ENCODE data around the gene ASPSCR1. TPM values are rescaled to one million over a fixed set of nuclear protein-coding genes. Genes with fewer than 3 reads are reported as not detected.

Gene ASPSCR1
- total and polyA plus RNA-seq, 9 donors: 22.5 to 35.9 (median 27.5) TPM

- H3K36me3 ChIP-seq (ENCODE audit: control insufficient read depth, insufficient read depth, low read length): peaks cover 73% of the 10 kb centered on the region
- H3K9me3 ChIP-seq (replicated peaks; ENCODE audit: control insufficient read depth, low read depth, low read length): no peaks in the 10 kb centered on the region
- 93% methylated on average over 25 of the region's 28 CpGs for WGBS (ENCODE audit: insufficient coverage)
- DNase-seq: no peak
- no peak overlapping the region for H3K27ac ChIP-seq (ENCODE audit: low read length)
- no peak overlapping the region for H3K4me3 ChIP-seq (ENCODE audit: low read length)
- no peaks in the 10 kb centered on the region for H3K27me3 ChIP-seq (ENCODE audit: control insufficient read depth, insufficient read depth, low read length)
- peaks cover 25% of the 10 kb centered on the region for H3K4me1 ChIP-seq (ENCODE audit: control insufficient read depth, insufficient read depth, low read length)
Observed at GRCh38 chr17:82053556-82054263, 76.3 kb downstream of the ASPSCR1 start.

GRCh38 chr17:82054351-82055022 is 77.1 kb downstream of the ASPSCR1 start:
- H3K27ac ChIP-seq (ENCODE audit: low read length): no peak overlapping the region
- no peaks in the 10 kb centered on the region for H3K9me3 ChIP-seq (replicated peaks; ENCODE audit: control insufficient read depth, low read depth, low read length)
- H3K27me3 ChIP-seq (ENCODE audit: control insufficient read depth, insufficient read depth, low read length): no peaks in the 10 kb centered on the region
- DNase-seq: no peak
- H3K4me3 ChIP-seq (ENCODE audit: low read length): no peak overlapping the region
- H3K4me1 ChIP-seq (ENCODE audit: control insufficient read depth, insufficient read depth, low read length): peaks cover 25% of the 10 kb centered on the region
- peaks cover 71% of the 10 kb centered on the region for H3K36me3 ChIP-seq (ENCODE audit: control insufficient read depth, insufficient read depth, low read length)
- WGBS (ENCODE audit: insufficient coverage): 90% methylated on average over 31 of the region's 38 CpGs

- no peak overlapping the region for H3K27ac ChIP-seq (ENCODE audit: low read length)
- H3K36me3 ChIP-seq (ENCODE audit: control insufficient read depth, insufficient read depth, low read length): peaks cover 71% of the 10 kb centered on the region
- WGBS (ENCODE audit: insufficient coverage): 83% methylated on average over 16 of the region's 26 CpGs
- H3K9me3 ChIP-seq (replicated peaks; ENCODE audit: control insufficient read depth, low read depth, low read length): no peaks in the 10 kb centered on the region
- no peak for DNase-seq
- peaks cover 22% of the 10 kb centered on the region for H3K4me1 ChIP-seq (ENCODE audit: control insufficient read depth, insufficient read depth, low read length)
- H3K4me3 ChIP-seq (ENCODE audit: low read length): no peak overlapping the region
- no peaks in the 10 kb centered on the region for H3K27me3 ChIP-seq (ENCODE audit: control insufficient read depth, insufficient read depth, low read length)
Observed at GRCh38 chr17:82055023-82055964, 77.9 kb downstream of the ASPSCR1 start.

- no peak overlapping the region for H3K4me3 ChIP-seq (ENCODE audit: low read length)
- H3K27me3 ChIP-seq (ENCODE audit: control insufficient read depth, insufficient read depth, low read length): no peaks in the 10 kb centered on the region
- H3K36me3 ChIP-seq (ENCODE audit: control insufficient read depth, insufficient read depth, low read length): peaks cover 76% of the 10 kb centered on the region
- WGBS (ENCODE audit: insufficient coverage): 91% methylated on average over 21 of the region's 28 CpGs
- no peaks in the 10 kb centered on the region for H3K9me3 ChIP-seq (replicated peaks; ENCODE audit: control insufficient read depth, low read depth, low read length)
- DNase-seq: no peak
- H3K4me1 ChIP-seq (ENCODE audit: control insufficient read depth, insufficient read depth, low read length): peaks cover 14% of the 10 kb centered on the region
- H3K27ac ChIP-seq (ENCODE audit: low read length): no peak overlapping the region
Observed at GRCh38 chr17:82055965-82056728, 78.7 kb downstream of the ASPSCR1 start.

GRCh38 chr17:82056729-82057621 is 79.5 kb downstream of the ASPSCR1 start:
- H3K4me3 ChIP-seq (ENCODE audit: low read length): no peak overlapping the region
- H3K36me3 ChIP-seq (ENCODE audit: control insufficient read depth, insufficient read depth, low read length): peaks cover 83% of the 10 kb centered on the region
- no peaks in the 10 kb centered on the region for H3K27me3 ChIP-seq (ENCODE audit: control insufficient read depth, insufficient read depth, low read length)
- 76% methylated on average over 23 of the region's 29 CpGs for WGBS (ENCODE audit: insufficient coverage)
- H3K27ac ChIP-seq (ENCODE audit: low read length): no peak overlapping the region
- H3K4me1 ChIP-seq (ENCODE audit: control insufficient read depth, insufficient read depth, low read length): peaks cover 14% of the 10 kb centered on the region
- DNase-seq: no peak
- no peaks in the 10 kb centered on the region for H3K9me3 ChIP-seq (replicated peaks; ENCODE audit: control insufficient read depth, low read depth, low read length)

- DNase-seq: no peak
Observed at GRCh38 chr17:82058230-82058854, 80.9 kb downstream of the ASPSCR1 start.

GRCh38 chr17:82058855-82059249 is 81.4 kb downstream of the ASPSCR1 start:
- 76% methylated on average over 9 of the region's 10 CpGs for WGBS (ENCODE audit: insufficient coverage)

More at GRCh38 chr17:82058230-82058854, 80.9 kb downstream of the ASPSCR1 start:
- H3K27me3 ChIP-seq (ENCODE audit: control insufficient read depth, insufficient read depth, low read length): no peaks in the 10 kb centered on the region
- H3K9me3 ChIP-seq (replicated peaks; ENCODE audit: control insufficient read depth, low read depth, low read length): no peaks in the 10 kb centered on the region
- H3K4me1 ChIP-seq (ENCODE audit: control insufficient read depth, insufficient read depth, low read length): peaks cover 3% of the 10 kb centered on the region
- H3K27ac ChIP-seq (ENCODE audit: low read length): no peak overlapping the region
- WGBS (ENCODE audit: insufficient coverage): 71% methylated on average over 14 of the region's 17 CpGs
- H3K4me3 ChIP-seq (ENCODE audit: low read length): no peak overlapping the region
- peaks cover 95% of the 10 kb centered on the region for H3K36me3 ChIP-seq (ENCODE audit: control insufficient read depth, insufficient read depth, low read length)

GRCh38 chr17:82059272-82060000 is 82.0 kb downstream of the ASPSCR1 start:
- Histone ChIP-seq H3K27me3 (ENCODE audit: control insufficient read depth, insufficient read depth, low read length) (no peaks in the 10 kb centered on the region), H3K36me3 (ENCODE audit: control insufficient read depth, insufficient read depth, low read length) (peaks cover 95% of the 10 kb centered on the region), H3K27ac (ENCODE audit: low read length) (no peak overlapping the region), H3K4me3 (ENCODE audit: low read length) (no peak overlapping the region), H3K4me1 (ENCODE audit: control insufficient read depth, insufficient read depth, low read length) (peaks cover 6% of the 10 kb centered on the region), H3K9me3 (replicated peaks; ENCODE audit: control insufficient read depth, low read depth, low read length) (no peaks in the 10 kb centered on the region)
- 63% methylated on average over 17 of the region's 19 CpGs for WGBS (ENCODE audit: insufficient coverage)
- no peak for DNase-seq

More at GRCh38 chr17:82058855-82059249, 81.4 kb downstream of the ASPSCR1 start:
- Histone ChIP-seq H3K27me3 (ENCODE audit: control insufficient read depth, insufficient read depth, low read length) (no peaks in the 10 kb centered on the region), H3K4me1 (ENCODE audit: control insufficient read depth, insufficient read depth, low read length) (no peaks in the 10 kb centered on the region), H3K4me3 (ENCODE audit: low read length) (no peak overlapping the region), H3K27ac (ENCODE audit: low read length) (no peak overlapping the region), H3K9me3 (replicated peaks; ENCODE audit: control insufficient read depth, low read depth, low read length) (no peaks in the 10 kb centered on the region), H3K36me3 (ENCODE audit: control insufficient read depth, insufficient read depth, low read length) (peaks cover 95% of the 10 kb centered on the region)
- DNase-seq: no peak

All from muscle of leg (tissue), 11 donors.